Skeletal muscle cell (primary cell): ENCODE results near the gene MFAP4.
A peak's percentile ranks its signal among the peaks of the same experiment; 100 is the strongest.

Experiments used
- DNase-seq: peaks from one replicate; pipeline ENCODE4 v3.0.0-alpha.2; 2010; ENCODE audit warnings: low read depth
- H3K4me3 ChIP-seq: 2 replicates; pipeline ENCODE4 v1.5.1; 2011; ENCODE audit warnings: low read depth, mild to moderate bottlenecking, control low read depth, low read length, moderate library complexity

Gene MFAP4, protein sequence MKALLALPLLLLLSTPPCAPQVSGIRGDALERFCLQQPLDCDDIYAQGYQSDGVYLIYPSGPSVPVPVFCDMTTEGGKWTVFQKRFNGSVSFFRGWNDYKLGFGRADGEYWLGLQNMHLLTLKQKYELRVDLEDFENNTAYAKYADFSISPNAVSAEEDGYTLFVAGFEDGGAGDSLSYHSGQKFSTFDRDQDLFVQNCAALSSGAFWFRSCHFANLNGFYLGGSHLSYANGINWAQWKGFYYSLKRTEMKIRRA

DNA sequence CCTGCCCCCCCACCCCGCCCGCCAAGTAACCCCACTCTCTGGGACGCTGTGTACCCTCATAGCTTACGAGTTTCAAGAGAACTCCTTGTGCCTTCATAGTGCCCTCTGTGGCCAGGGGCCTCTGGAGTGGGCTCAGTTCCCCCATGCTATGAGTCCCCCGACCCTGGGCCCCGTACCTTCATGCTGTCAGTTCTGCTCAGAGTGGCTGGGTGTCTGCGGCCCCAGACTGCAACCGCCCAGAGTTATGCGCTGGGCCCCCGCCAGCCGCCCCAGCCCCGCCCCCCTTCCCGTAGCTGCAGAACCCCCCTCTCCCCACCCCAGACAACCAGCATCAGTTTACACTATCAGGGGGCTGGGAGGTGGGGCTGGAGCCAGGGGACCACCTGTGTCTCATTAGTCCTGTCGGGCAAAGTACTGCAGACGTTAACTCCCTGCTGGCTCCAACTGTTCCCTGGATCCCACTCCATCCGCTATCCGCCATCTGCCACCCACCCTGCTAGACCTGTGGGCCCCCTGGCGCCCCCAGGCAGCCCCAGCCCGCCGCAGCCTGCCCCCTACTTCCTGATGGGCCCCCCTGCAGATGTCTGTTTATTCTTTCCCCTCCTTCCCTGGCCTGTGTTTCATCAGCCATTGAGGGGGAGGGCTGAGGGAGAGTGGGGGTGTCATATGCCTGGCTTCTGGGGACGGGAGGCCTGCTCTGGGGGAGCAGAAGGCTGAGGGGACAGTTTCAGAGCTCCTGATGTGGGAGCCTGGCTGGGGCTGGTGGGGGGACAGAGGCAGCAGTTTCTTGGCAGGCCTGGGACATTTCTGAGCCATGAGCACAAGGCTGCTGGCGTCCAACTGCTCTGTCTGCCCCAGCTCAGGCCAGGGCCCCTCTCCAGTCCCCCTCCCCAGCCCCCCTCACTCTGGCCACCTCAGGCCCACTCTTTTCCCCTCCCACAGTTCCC is at the start of gene MFAP4:
TSS of gene MFAP4 (minus strand) at position 217 of the 947 bp plus-strand sequence. CDS start at position 182, 35 bp downstream.
- peak; percentile 87 for DNase-seq

DNA sequence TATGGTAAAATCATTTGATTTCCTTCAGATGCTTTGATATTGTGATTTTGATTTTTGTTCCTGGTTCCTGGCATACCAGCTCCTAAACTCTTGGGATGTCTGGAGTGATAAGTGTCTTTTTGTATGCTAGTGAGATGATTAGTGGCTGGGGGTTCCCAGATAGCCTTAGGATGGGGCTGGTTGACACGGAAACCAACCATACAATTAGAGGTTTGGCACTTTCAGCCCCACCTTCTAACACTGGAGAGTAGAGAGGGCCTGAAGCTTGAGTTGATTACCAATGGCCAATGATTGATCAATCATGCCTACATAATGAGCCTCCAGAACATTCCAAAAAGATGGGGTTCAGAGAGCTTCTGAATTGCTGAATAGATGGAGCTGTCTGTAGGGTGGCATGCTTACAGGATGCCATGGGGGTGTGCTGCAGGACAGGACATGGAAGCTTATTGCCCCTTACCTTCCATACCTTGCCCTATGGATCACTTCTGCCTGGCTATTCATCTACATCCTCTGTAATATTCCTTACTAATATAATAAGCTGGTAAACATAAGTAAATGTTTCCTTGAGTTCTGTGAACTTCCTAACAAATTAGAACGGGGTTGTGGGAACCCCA is 46.8 kb upstream of the MFAP4 start:
- DNase-seq, result no peak
- no peak overlapping the region for H3K4me3 ChIP-seq

More for the DNA sequence above, at the start of gene MFAP4:
- peak within 1 kb of the TSS; percentile 49 for H3K4me3 ChIP-seq

DNA sequence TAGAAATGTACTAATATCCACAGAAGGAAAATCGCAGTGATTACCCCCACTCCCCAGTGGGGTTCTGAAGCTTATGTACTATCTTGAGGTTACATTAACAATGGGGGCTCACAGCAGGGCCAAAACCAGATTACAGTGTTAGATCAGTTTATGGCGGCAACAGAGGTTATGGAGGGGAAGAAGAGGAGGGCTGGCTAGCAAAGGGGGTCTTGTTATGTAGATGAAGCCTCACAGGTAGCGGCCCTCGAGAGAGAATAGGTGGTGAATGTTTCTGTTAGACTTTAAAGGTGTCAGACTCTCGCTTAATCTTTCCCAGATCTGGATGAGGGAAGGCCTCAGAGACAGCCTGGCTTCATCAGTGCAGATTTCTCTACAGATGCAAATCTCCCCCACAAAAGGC is 46.3 kb upstream of the MFAP4 start:
- no peak for DNase-seq
- no peak overlapping the region for H3K4me3 ChIP-seq

DNA sequence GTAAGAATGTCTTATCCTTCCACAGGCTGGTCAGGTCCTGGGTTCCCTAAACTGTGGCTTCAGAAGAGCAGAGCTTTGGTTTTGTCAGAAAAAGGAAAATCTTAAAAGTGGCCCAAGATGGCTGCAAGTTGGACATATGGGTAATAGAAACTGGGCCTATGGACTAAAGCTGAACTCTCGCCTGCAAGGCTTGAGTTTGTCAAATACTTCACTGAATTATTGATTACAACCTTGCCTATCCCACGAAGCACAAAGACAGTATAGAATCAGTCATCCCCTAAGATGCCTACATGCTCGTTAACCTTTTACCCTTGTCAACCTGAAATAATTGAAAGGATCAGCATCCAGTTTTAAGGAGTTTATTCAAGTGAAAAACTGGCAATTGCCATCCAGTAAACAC is 44.7 kb upstream of the MFAP4 start:
- no peak for DNase-seq
- no peak overlapping the region for H3K4me3 ChIP-seq

DNA sequence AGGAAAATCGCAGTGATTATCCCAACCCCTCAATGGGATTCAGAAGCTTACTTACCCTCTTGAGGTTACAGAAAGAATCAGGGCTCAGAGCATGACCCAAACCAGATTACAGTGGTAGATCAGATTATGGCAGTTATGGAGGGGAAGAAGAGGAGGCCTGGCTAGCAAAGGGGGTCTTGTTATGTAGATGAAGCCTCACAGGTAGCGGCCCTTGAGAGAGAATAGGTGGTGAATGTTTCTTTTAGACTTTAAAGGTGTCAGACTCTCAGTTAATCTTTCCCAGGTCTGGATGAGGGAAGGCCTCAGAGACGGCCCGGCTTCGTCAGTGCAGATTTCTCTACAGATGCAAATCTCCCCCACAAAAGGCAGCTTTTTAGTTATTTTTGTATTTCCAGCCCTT is 39.6 kb upstream of the MFAP4 start:
- no peak overlapping the region for H3K4me3 ChIP-seq
- DNase-seq, result no peak

DNA sequence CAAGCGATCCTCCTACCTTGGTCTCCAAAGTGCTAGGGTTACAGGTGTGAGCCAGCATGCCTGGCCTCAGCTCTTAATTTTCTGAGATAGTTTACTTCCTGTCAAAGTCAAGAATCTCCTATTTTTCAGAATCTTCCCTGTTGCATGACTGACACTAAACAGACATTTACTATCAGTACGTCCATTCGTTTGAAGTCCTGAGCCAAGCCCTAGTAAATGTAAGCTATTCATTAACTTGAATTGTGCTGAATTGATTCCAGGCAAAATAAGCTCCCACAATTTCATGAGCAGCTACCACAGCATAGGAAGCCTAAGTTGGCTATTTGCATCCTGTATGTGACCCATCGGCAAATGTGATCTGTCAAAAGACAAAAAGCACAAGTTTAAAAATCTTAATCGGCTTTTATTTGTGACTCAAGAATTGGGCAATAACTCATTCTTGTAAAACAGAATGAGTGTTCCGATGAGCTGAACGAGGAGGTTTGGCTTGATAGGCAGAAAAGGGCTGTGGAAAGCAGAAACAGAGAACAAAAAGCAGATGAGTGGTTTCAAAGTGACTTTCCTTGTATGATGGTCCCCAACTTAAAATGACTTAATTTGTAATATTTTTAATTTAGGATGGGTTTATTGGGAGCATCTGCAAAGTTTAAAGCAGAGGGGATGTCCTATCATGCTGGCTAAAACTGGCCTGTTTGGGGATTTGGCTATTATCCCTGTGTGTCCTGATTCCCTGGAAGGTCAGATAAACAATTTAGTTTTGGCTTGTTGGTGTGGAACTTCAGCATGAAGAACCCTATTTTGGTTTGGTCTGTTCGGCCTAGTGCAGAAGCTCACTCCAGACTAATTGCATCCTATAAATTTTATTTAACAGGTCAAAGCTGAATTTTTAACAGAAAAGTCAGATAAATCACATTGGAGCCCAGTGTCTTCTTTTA is 38.2 kb upstream of the MFAP4 start:
- no peak overlapping the region for H3K4me3 ChIP-seq
- DNase-seq, result no peak

DNA sequence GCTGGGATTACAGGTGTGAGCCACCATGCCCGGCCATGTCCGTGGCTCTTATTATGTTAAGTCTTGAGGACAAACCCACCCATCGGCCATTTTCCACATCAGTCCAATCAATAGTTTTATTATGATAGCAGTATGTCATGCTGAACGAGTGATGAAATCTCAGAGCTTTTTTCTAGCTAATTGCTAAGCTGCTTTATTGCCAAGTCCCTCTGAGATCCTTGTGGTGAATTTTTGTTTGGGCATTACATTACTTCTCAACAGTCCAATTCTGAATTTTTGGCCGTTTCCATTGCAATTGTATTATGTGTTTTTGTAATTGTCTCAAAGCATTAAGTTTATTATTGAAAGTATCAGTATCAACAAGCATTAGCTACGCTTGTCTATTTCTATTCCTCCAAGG is 34.9 kb upstream of the MFAP4 start:
- no peak for DNase-seq
- no peak overlapping the region for H3K4me3 ChIP-seq

DNA sequence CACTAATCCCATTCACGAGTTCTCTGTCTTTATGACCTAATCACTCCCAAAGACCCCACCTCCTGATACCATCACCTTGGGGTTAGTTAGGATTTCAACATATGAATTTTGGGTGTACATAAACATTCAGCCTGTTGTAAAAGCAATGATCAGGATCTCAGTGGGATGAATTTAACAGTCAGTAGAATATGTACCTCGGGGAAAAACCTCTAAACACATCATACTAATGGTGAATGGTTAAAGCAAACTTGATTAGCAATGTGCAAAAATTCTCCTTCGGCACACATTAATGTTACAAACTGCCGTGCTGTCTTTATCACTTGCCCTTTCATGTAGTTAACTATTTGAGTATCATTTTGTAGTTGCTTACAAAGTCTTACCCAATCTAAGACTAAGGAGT is 34.2 kb upstream of the MFAP4 start:
- DNase-seq, result no peak
- no peak overlapping the region for H3K4me3 ChIP-seq

DNA sequence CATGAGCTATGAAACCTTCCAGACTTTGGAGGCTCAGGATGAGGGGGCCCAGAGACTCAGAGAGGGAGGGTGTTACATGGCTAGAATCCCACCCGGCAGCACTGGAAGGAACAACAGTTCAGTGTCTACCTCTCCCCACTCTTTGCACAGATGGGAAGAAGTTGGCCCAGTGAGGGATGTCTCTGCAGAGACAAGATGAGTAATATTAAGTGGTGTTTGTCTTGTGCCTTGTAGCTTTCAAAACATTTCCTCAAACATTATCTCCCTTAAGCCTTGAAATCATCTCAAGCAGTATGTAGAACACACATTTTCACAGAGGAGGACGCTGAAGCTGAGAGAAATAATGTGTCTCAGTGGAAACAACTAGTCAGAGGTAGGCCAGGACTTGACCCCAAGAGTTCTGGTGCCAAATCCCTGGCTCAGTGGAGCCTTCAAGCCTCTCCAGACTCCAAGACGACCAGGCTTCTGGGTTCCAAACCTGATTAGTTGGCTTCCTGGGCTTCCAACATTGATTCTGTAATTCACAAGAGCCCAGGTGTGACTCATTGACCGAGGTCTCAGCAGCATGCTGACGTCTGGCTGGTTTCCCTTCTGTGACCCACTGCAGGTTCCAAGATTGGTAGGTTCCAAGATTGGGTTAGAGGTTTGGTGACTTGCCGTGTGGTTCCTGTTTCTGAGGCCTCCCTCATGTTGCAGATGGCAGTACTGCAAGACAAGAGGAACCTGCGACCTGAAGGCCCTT is 31.4 kb upstream of the MFAP4 start:
- no peak overlapping the region for H3K4me3 ChIP-seq
- no peak for DNase-seq

DNA sequence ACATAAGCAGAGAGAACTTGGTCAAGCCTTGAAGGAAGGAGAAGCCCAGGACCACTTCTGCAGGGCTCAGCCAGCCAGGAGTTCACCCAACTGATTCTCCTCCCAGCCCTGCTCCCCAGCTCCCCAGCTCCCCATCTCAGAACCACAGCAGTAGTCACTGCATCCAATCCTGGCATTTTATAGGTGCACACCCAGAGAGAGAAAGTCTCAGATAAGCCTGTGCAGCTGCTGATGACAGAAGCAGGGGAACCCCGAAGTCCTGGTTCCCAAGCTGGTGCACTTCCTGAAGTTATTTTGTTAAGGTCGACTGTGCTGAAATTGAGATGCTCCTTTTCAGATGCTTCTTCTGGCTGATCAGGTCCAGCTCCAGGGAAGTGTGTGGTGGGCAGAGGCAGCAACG is 30.6 kb upstream of the MFAP4 start:
- DNase-seq, result no peak
- no peak overlapping the region for H3K4me3 ChIP-seq

DNA sequence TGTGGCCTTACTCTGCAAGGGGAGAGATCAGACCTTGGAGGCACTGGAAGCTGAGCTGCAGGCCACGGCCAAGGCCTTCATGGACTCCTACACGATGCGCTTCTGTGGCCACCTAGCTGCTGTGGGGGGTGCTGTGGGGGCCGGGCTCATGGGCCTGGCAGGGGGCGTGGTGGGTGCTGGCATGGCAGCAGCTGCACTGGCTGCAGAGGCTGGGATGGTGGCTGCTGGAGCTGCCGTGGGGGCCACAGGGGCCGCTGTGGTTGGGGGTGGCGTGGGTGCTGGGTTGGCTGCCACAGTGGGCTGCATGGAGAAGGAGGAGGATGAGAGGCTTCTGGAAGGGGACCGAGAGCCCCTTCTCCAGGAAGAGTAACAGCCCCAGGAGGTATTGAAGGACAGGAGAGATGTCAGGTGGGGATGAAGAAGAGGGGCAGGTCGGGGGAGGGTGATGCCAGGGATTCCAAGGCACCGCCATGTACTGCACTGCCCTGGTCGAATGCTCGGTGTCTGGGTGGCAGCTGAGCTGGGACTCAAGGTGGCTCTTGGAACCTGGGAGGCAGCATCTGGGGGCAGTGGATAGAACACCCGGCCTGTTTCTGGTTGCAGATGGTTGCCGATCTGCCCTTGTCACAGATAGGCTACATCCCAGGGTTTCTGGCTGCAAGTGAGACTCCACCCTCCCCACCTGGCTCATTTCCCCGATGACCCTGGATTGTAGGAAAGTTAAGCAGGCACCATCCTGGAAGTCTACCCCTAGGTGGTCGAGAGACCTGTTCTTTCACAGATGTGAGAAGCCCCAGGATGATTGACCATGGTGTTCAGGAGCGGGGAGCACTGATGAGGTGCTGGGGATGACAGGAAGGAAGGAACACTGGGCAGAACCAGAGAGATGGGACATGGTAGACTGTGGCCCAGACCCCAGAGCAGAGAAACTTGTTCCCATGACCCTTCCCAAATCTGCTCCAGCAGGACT is 29.1 kb upstream of the MFAP4 start:
- no peak for DNase-seq
- H3K4me3 ChIP-seq, result no peak overlapping the region

DNA sequence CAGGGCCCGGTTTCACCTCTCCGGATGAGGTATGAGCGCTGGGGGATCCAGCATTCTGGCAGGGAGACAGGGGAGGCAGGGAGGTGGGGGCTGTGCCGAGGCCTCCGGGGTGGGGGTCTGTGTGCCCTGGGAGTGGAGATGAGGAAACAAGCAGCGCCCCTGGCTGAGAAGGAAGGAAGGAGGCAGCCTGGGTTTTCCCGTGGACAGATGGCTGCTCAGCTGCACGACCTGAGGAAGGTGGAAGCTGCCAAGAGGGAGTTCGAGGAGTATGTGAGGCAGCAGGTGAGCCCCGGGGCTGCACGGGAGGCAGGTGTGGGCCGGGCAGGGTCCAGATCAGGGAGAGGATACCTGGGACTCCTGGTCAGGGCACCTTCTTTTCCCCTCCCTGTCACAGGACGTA is 28.3 kb upstream of the MFAP4 start:
- no peak overlapping the region for H3K4me3 ChIP-seq

DNA sequence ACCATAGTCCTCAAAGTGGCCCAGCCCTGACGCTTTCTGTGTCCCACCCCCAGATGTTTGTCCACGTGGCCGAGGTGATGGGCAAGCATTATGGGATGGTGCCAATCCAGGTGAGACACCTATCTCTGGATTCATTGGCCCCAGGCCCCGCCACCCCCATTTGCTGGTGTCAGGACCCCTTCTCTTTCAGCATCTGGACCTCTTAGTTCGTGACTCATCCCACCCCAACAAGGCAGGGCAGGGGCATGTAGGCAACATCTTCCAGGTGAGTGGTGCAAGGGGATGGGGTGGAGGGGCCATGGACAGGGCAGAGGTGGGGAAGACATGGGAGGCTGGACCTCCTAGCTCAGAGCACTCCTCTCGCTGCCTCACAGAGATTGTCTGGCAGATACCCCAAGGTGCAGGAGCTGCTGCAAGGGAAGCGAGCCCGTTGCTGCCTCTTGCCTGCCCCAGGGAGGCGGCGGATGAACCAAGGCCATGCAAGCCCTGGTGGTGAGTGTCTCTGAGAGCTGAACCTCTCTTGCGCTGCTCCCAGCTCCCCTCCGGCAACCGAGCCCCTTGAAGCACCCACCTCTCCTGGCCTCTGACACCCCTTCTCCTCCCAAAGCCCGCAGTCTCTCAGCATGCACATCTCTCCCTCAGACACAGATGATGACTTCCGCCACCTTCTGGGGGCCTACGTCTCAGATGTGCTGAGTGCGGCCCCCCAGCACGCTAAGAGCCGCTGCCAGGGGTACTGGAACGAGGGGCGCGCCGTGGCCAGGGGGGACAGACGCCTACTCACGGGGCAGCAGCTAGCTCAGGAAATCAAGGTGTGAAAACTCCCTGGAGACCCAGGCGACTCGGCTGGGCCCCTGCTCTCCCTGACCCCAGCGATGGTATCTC is 27.6 kb upstream of the MFAP4 start:
- no peak for DNase-seq
- no peak overlapping the region for H3K4me3 ChIP-seq

More for the DNA sequence above, 28.3 kb upstream of the MFAP4 start:
- no peak for DNase-seq

DNA sequence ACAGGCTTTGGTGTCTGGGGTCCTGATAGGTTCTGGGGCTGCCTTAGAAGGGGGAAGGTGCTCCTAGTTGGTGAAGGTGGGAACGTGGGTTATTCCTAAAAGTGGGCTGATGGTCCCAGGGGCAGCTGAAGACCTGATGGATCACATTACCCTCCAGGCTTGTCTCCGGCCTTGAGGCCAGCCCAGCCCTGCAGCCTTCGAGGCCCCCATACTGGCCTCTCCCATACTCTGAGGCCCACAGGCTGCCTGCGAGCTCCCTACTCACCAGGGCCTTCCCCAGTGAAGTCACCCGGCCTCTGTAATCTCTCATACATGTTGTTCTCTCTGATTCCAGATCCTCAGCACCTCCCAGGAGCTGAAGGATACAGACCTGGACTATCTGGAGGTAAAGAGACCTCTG is 26.8 kb upstream of the MFAP4 start:
- DNase-seq, result no peak

DNA sequence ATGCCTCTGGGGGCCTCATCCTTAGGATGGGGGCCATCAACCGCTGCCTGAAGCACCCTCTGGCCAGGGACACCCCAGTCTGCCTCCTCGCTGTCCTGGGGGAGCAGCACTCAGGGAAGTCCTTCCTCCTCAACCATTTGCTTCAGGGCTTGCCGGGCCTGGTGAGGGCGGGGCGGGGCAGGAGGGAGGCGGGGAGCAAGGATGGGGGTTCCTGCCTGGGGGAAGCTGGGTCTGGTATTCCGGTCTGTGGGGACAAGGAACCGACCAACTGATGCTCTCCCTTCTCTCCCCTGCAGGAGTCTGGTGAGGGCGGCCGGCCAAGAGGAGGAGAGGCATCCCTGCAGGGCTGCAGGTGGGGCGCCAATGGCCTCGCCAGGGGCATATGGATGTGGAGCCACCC is 26.0 kb upstream of the MFAP4 start:
- H3K4me3 ChIP-seq, result no peak overlapping the region
- no peak for DNase-seq

More for the DNA sequence above, 26.8 kb upstream of the MFAP4 start:
- no peak overlapping the region for H3K4me3 ChIP-seq

DNA sequence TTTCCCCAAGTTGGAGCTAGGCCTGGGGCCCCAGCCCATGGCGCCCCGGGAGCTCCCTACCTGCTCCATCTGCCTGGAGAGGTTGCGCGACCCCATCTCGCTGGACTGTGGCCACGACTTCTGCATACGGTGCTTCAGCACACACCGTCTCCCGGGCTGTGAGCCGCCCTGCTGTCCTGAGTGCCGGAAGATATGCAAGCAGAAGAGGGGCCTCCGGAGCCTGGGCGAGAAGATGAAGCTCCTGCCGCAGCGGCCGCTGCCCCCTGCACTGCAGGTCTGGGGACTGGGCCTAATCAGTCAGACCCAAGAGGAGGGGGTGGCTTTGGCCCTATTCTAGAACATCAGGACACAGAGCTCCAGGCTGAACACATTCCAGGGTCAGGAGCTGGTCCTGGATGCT is 25.5 kb upstream of the MFAP4 start:
- no peak overlapping the region for H3K4me3 ChIP-seq
- DNase-seq, result no peak

DNA sequence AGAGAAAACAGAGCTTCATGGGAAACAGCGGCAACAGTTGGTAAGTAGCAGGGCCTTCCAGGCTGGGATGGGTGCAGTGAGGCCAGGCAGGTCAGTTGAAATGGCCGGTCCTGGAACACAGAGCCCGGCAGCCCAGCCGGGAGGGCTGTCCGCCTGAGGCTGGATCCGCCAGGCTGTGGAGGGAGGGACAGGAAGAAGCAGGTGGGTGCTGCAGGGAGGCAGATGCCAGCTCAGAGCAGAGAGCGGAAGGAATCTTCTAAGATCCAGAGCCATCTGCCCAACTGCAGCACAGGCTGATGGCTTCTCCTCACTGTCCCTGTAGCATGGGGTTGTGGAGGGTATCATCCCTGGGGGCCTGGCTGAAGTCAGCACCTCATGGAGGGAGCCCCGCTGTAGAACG is 24.6 kb upstream of the MFAP4 start:
- DNase-seq, result no peak
- peak overlapping the region; percentile 27 for H3K4me3 ChIP-seq
